ENCODE results near the gene IRAK2. TPM values are rescaled to one million over a fixed set of nuclear protein-coding genes. Genes with fewer than 3 reads are reported as not detected.

IRAK2 gene
- total RNA-seq, 4 donors from 2014 or later, result 7.0 to 15.0 (median 11.4) TPM

DNA sequence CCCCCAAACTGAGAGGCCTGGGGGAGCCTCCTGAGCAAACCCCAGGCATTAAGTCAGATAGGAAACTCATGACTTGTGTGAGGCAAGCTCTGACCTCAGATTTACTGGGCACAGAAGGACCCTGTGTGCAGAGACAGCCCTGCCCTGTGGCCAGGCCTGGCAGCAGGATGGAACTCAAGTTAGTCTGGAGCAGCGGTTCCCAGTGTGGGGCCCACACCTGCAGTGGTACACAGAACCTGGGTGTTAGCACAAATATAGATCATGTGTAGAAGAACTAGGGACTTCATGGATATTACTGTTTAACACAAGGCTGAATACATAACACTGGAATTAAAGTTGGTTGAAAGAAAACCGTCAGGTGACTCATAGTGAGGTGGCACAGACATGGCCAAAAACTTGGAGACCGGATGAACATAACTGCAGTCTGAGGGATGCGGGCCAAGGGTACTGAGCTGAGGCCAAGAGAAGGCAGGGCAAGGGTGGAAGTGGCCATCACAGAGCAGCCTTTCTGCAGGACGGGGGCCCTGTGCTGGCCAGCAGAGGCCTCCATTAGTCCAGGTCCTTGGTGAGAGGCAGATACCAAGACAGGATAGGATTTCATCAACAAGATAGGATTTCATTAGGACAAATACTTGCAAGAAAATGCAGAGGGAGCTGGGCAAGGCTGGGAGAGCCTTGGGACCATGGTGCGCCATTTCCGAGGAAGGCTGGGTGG lies 40.9 kb downstream of the IRAK2 start:
- 30 to 46% methylated on average over 7 of the region's 7 CpGs for WGBS, 2 donors
- TF ChIP-seq, protein P1, sequence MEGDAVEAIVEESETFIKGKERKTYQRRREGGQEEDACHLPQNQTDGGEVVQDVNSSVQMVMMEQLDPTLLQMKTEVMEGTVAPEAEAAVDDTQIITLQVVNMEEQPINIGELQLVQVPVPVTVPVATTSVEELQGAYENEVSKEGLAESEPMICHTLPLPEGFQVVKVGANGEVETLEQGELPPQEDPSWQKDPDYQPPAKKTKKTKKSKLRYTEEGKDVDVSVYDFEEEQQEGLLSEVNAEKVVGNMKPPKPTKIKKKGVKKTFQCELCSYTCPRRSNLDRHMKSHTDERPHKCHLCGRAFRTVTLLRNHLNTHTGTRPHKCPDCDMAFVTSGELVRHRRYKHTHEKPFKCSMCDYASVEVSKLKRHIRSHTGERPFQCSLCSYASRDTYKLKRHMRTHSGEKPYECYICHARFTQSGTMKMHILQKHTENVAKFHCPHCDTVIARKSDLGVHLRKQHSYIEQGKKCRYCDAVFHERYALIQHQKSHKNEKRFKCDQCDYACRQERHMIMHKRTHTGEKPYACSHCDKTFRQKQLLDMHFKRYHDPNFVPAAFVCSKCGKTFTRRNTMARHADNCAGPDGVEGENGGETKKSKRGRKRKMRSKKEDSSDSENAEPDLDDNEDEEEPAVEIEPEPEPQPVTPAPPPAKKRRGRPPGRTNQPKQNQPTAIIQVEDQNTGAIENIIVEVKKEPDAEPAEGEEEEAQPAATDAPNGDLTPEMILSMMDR (IDR thresholded peaks at IDR 0.05), result no peak
- TF ChIP-seq POLR2A (IDR thresholded peaks at IDR 0.05), result no peak
- H3K4me3 ChIP-seq (ENCODE audit: low read depth, poor library complexity, severe bottlenecking), result no peak overlapping the region
- intact Hi-C loops (cut with DNase I; ENCODE audit: low total_unique reads), result no loop called here
- DNase-seq (ENCODE audit: low spot score in 2 of 2), result no peak

DNA sequence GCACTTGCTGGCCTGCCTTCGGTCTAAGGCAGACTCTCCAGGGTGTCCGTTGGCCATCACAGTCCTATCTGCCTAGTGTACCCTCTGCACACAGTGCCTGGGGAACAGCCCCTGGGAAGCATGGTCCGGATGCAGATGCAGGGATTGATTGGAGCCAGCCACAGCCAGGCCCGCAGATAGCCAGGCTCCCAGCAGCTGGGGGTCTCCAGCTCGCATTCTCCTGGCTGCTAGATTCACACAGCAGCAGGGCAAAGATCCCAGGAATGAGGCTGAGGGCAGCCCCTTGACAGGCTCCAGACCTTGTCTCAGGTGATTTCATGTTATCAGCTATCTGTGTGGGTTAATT lies 41.4 kb downstream of the IRAK2 start:
- TF ChIP-seq, protein P1 (IDR thresholded peaks at IDR 0.05), result no peak
- TF ChIP-seq POLR2A (IDR thresholded peaks at IDR 0.05), result no peak
- DNase-seq (ENCODE audit: low spot score in 2 of 2), result no peak
- intact Hi-C loops (cut with DNase I; ENCODE audit: low total_unique reads), result no loop called here
- WGBS, 2 donors, result 85 to 87% methylated on average over 5 of the region's 5 CpGs
- H3K4me3 ChIP-seq (ENCODE audit: low read depth, poor library complexity, severe bottlenecking), result no peak overlapping the region

DNA sequence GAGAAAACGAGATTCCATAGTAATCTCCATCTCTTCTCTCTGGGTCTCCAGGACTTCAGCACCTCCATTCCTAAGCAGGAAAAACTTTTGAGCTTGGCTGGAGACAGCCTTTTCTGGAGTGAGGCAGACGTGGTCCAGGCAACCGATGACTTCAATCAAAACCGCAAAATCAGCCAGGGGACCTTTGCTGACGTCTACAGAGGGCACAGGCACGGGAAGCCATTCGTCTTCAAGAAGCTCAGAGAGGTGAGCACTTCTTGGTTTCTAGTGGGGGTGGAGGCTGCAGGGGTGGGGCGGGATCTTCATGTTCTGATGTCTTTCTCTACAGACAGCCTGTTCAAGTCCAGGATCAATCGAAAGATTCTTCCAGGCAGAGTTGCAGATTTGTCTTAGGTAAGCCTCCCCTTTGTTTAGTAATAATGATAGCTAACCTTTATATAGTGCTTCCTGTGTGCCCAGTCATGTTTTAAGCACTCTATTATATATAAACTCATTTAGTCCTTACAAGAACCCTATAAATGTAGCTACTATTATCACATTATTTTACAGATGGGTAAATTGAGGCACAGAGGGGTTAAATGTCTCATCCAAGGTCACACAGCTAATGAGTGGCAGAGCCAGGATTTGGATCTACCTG lies 48.6 kb downstream of the IRAK2 start:
- intact Hi-C loops (cut with DNase I; ENCODE audit: low total_unique reads), result loop anchor here (10.0 kb wide), 1 partner anchor 68 kb away; the partner anchor contains the start of gene VHL
- no peak for DNase-seq (ENCODE audit: low spot score in 2 of 2)
- no peak overlapping the region for H3K4me3 ChIP-seq (ENCODE audit: low read depth, poor library complexity, severe bottlenecking)
- 87% methylated on average over 9 of the region's 9 CpGs for WGBS, 2 donors
- TF ChIP-seq, protein P1 (IDR thresholded peaks at IDR 0.05), result no peak
- TF ChIP-seq POLR2A (IDR thresholded peaks at IDR 0.05), result no peak

DNA sequence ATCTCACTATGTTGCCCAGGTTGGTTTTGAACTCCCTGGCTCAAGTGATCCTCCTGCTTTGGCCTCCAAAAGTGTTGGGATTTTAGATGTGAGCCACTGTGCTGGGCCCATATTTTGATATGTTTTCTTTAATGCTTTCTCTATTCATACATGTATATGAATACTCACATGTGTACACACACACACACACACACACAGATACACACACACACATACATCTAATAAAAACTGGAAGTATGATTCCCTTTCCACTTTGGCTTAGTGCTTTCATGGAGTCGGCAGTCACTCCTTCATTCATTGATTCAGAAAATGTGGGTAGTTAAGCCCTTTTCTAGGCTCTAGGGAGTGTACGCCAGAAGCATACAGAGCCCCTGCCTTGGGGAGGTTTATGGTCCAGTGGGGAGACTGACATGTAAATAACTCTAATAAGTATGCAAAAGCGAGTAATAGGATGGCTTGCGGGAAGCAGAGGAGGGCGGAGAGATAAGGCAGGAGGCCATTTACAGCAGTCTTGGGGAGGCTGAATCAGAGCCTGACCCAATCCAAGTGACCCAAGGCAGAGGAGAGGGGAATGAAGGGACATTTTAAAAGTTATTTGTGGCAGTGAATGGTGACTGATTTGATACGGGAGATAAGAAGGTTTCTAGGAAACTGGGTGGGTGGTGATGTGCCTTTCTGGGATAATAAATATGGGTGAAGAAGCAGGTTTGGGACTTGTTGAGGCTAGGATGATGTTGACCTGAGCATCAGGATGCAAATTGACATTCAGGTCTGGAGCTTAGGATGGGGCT lies 51.1 kb downstream of the IRAK2 start:
- 90 to 91% methylated on average over 6 of the region's 6 CpGs for WGBS, 2 donors
- TF ChIP-seq POLR2A (IDR thresholded peaks at IDR 0.05), result no peak
- TF ChIP-seq, protein P1 (IDR thresholded peaks at IDR 0.05), result no peak
- intact Hi-C loops (cut with DNase I; ENCODE audit: low total_unique reads), result loop anchor here (10.0 kb wide), 1 partner anchor 71 kb away; the partner anchor contains the start of gene VHL
- no peak for DNase-seq (ENCODE audit: low spot score in 2 of 2)
- no peak overlapping the region for H3K4me3 ChIP-seq (ENCODE audit: low read depth, poor library complexity, severe bottlenecking)

- TF ChIP-seq, protein P1 (IDR thresholded peaks at IDR 0.05), result no peak
- TF ChIP-seq POLR2A (IDR thresholded peaks at IDR 0.05), result no peak
- no peak for DNase-seq (ENCODE audit: low spot score in 2 of 2)
- WGBS, 2 donors, result 79 to 95% methylated on average over 3 of the region's 3 CpGs
- H3K4me3 ChIP-seq (ENCODE audit: low read depth, poor library complexity, severe bottlenecking), result no peak overlapping the region
- intact Hi-C loops (cut with DNase I; ENCODE audit: low total_unique reads), result loop anchor here (10.0 kb wide), 1 partner anchor 73 kb away; the partner anchor contains the start of gene VHL
These were observed 52.6 kb downstream of the IRAK2 start for GRCh38 chr3:10217359-10217758.

All from lower leg skin (tissue), 4 donors.